GM12874 (cell line): ENCODE measurements around the gene CAMTA1.

Source experiments
- TF ChIP-seq, protein P1 (sequence below): IDR thresholded peaks from 2 replicates; pipeline ENCODE4 v1.5.1; 2011; ENCODE audit warnings: low read depth, mild to moderate bottlenecking, control low read depth, low read length, moderate library complexity; ENCODE audit not compliant: insufficient read depth

CAMTA1 gene

DNA sequence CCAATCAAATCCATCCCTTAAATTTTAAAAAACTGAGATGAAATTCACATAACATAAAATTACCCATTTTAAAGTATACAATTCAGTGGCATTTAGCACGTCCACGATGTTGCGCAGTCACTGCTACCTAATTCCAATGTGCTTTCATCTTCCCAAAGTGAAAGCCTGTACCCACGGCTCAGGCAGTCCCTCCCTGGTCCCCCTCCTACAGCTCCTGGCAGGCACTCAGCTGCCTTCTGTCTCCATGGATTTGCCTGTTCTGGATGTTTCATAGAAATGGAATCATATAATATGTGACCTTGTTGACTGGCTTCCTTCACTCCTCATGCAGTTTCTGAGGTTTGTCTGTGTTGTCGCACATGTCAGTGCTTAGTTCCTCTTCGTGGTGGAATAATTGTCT lies 386.3 kb downstream of the CAMTA1 start:
- TF ChIP-seq, protein P1, sequence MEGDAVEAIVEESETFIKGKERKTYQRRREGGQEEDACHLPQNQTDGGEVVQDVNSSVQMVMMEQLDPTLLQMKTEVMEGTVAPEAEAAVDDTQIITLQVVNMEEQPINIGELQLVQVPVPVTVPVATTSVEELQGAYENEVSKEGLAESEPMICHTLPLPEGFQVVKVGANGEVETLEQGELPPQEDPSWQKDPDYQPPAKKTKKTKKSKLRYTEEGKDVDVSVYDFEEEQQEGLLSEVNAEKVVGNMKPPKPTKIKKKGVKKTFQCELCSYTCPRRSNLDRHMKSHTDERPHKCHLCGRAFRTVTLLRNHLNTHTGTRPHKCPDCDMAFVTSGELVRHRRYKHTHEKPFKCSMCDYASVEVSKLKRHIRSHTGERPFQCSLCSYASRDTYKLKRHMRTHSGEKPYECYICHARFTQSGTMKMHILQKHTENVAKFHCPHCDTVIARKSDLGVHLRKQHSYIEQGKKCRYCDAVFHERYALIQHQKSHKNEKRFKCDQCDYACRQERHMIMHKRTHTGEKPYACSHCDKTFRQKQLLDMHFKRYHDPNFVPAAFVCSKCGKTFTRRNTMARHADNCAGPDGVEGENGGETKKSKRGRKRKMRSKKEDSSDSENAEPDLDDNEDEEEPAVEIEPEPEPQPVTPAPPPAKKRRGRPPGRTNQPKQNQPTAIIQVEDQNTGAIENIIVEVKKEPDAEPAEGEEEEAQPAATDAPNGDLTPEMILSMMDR: no peak

DNA sequence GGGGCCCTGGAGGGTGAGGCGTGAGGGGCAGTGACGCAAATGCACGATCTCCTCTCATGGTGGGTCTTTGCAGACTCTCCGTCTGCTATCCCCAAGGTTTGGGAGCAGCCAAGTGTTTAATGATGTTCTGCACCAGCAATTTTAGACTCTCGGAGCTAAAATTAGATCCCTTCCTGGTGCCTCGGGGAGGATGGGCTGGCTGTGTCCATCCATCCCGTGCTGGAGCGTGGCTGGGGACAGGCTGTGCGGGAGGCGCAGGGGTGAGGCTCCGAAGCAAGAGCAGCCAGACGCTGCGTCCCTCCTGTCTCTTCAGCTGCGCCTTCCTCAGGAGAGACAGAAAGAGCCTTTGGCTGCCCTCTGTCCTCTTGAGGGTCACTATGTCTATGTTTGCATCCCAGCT lies 387.6 kb downstream of the CAMTA1 start:
- TF ChIP-seq, protein P1: no peak

DNA sequence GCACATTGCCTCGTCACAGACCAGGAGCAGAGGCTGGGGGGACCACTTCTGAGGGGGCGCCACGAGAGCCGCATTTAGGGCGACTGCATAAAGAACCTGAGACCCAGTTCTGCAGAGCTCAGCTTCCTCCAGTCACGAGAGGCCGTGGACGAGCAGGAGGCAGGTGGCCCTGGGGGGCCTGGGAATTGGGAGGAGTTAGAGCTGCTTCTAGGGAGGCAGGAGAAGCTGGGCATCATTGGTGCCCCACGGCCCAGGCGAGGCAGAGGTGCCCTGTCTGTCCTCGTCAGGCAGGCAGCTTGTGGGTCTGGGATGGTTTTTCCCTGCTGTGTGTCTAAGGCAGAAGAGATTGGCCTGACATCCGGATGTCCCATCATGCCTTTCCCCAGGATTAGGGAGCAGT lies 389.3 kb downstream of the CAMTA1 start:
- TF ChIP-seq, protein P1: no peak

DNA sequence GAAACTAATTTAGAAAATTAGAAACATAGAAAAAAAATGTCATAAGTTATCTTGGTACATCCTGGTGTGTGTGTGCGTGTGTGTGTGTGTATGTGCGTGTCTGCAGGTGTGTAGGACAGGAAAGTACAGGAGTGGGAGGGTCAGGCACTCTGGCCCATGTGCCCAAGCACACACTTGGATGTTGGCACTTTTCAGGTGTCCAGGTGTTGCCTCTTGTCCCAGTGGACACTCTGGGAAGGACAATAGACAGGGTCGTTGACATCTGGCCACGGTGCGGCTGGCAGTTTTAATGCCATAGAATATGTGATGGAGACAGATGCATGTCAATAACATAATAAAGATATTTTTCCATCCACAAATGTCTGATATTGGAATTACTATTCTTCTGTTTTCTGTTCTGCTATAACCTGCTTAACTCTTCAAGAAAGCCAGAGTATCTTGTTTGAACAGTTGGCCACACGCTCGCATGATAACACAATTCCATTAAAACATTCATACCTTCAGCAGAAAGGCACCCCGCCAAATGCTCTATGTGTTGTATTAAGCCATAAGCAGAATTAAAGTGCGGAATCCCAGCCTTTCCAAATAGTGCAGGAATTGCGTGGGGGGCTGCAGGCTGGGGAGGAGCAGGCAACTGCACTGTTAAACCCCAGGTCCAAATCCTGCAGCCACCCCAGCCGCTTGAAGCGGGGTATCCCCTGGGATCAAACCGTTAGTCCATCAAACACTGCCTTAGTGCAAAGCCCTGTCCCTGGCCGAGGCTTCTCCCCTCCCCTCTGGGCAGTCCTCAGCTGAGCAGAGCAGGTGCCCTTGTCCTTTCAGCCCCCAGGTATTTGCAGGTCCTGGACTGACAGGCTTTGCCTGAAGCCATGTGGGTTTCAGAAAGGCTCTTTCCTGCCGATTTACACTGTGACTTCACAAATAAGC lies 390.0 kb downstream of the CAMTA1 start:
- TF ChIP-seq, protein P1: no peak

DNA sequence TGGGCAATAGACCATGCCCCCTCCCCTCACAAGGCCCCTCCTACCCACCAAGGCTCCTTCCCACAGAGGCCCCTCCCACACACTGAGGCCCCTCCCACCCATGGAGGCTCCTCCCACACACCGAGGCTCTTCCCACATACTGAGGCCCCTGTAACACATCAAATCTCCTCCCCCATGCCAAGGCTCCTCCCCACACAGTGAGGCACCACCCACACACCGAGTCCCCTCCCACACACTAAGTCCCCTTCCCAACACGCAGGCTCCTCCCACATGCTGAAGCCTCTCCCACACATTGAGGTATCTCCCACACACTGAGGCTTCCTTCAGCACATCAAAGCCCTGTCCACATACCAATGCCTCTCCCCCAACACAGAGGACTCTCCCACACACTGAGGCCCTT lies 391.8 kb downstream of the CAMTA1 start:
- TF ChIP-seq, protein P1: no peak

DNA sequence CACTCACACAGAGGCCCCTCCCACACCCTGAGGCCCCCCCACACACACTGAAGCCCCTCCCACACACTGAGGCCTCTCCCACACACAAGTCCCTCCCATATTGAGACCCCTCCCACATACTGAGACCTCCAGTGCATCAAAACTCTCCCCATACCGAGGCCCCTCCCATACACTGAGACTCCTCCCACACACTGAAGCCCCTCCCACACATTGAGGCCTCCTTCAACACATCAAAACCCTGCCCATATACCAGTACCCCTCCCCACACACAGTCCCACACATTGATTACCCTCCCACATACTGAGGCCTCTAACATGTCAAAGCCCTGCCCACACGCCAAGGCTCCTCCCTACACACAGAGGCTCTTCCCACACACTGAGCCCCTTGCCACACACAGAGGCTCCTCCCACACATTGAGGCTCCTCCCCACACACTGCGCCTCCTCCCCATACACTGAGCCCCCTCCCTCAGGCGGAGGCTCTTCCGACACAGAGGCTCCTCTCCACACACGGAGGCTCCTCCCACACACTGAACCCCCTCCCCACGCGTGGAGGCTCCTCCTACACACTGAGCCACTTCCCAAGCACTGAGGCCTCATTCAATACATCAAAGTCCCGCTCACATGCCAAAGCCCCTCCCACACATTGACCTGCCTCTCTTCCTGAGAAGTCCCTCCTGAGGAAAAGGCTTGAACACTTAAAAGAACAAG lies 392.3 kb downstream of the CAMTA1 start:
- TF ChIP-seq, protein P1: no peak

DNA sequence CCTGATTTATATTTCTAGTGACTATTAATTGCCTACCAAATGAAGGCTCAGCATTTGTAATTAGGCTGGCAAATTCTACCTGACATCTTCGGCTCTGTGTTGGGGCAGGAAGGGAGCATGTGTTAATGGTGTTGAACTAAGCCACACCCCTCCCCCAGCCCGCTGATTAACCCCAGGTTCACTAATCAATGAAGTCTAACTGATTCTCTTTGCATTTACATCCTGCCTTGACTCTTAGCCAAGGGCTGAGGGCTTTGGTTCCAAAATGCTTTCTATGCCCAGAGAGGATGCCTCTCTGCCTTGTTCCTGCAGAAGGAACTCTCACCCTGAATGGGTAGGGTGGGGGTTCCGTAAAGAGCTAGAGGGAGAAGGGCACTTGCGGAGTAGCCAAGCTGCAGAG lies 393.1 kb downstream of the CAMTA1 start:
- TF ChIP-seq, protein P1: no peak
